Activated CD4-positive, alpha-beta T cell treated with anti-CD3 and anti-CD28 coated beads for 1 hour (primary cell): ENCODE data around the gene MOGAT1.
"Not testable (repeated sequence)": the region's sequence is repeated elsewhere in the genome, so short reads cannot be mapped to it uniquely, and the experiment has no call there.

Experiments used
- DNase-seq: peaks from one replicate; pipeline ENCODE4 v3.0.0-alpha.2; 2020

Gene MOGAT1

GRCh38 chr2:222747526-222748160, 76.2 kb downstream of the MOGAT1 start:
- DNase-seq = no peak

GRCh38 chr2:222750533-222750932, 79.1 kb downstream of the MOGAT1 start:
- DNase-seq = no peak

GRCh38 chr2:222751238-222751637, 79.8 kb downstream of the MOGAT1 start:
- DNase-seq = no peak

- no peak for DNase-seq
Observed at GRCh38 chr2:222751821-222752719, 80.6 kb downstream of the MOGAT1 start.

- DNase-seq = no peak
Observed at GRCh38 chr2:222752746-222753145, 81.3 kb downstream of the MOGAT1 start.

- no peak for DNase-seq
Observed at GRCh38 chr2:222753251-222753824, 81.9 kb downstream of the MOGAT1 start.

- DNase-seq = no peak
Observed at GRCh38 chr2:222754324-222754930, 83.0 kb downstream of the MOGAT1 start.

GRCh38 chr2:222755593-222755992, 84.1 kb downstream of the MOGAT1 start:
- DNase-seq = not testable (repeated sequence)

- DNase-seq = no peak
Observed at GRCh38 chr2:222756362-222756831, 84.9 kb downstream of the MOGAT1 start.

- DNase-seq = no peak
Observed at GRCh38 chr2:222756951-222757650, 85.6 kb downstream of the MOGAT1 start.
